Progenitor cell of endocrine pancreas (in vitro differentiated cells): Measurements from ENCODE around the gene FBXL20. TPM values are rescaled to one million over a fixed set of nuclear protein-coding genes. Genes with fewer than 3 reads are reported as not detected.
"Not testable (repeated sequence)": the region's sequence is repeated elsewhere in the genome, so short reads cannot be mapped to it uniquely, and the experiment has no call there.

Experiments
- DNase-seq: peaks from one replicate; pipeline ENCODE4 v3.0.0; 2021; ENCODE audit warnings: low spot score; ENCODE audit not compliant: unreplicated experiment
- H3K27ac Mint-ChIP-seq: 2 replicates; pipeline ENCODE4 v1.8.0; 2021; ENCODE audit warnings: mild to moderate bottlenecking, moderate library complexity, mixed read lengths
- H3K27me3 Mint-ChIP-seq: 2 replicates; pipeline ENCODE4 v1.8.0; 2021; ENCODE audit warnings: mixed read lengths
- H3K36me3 Mint-ChIP-seq: 2 replicates; pipeline ENCODE4 v1.8.0; 2022; ENCODE audit warnings: mixed read lengths; ENCODE audit not compliant: insufficient read depth
- H3K4me1 Mint-ChIP-seq: 2 replicates; pipeline ENCODE4 v1.8.0; 2021; ENCODE audit warnings: low read depth, mixed read lengths
- H3K4me3 Mint-ChIP-seq: 2 replicates; pipeline ENCODE4 v1.8.0; 2021; ENCODE audit warnings: low read depth, mild to moderate bottlenecking, moderate library complexity, mixed read lengths
- H3K9me3 Mint-ChIP-seq: 2 replicates; pipeline ENCODE4 v1.8.0; 2021; ENCODE audit warnings: low read depth, mixed read lengths
- CTCF ChIP-seq: fragments of 200-600 bp; sonication (generic); IDR thresholded peaks from one replicate; pipeline ENCODE4 v1.5.0; 2021; ENCODE audit warnings: antibody characterized with exemption, mild to moderate bottlenecking; ENCODE audit not compliant: unreplicated experiment
- total RNA-seq: library from RNA; stranded (reverse); gene quantifications from 2 replicates; pipeline ENCODE4 v1.2.1, GENCODE V29; 2021

Gene FBXL20
- total RNA-seq, 1 donor from 2014 or later, result 26.8 TPM

GRCh38 chr17:39340731-39341130 lies 60.7 kb downstream of the FBXL20 start:
- no peak overlapping the region for H3K4me3 Mint-ChIP-seq
- DNase-seq, result no peak
- peaks cover 4% of the 10 kb centered on the region for H3K9me3 Mint-ChIP-seq
- H3K4me1 Mint-ChIP-seq, result peaks cover under 1% of the 10 kb centered on the region
- peaks cover 21% of the 10 kb centered on the region for H3K36me3 Mint-ChIP-seq
- no peaks in the 10 kb centered on the region for H3K27me3 Mint-ChIP-seq
- H3K27ac Mint-ChIP-seq, result no peak overlapping the region
- TF ChIP-seq CTCF, result no peak

GRCh38 chr17:39339272-39339671 lies 62.2 kb downstream of the FBXL20 start:
- TF ChIP-seq CTCF, result no peak
- Mint-ChIP-seq H3K4me1 (peaks cover 8% of the 10 kb centered on the region), H3K27ac (no peak overlapping the region), H3K9me3 (peaks cover 6% of the 10 kb centered on the region), H3K27me3 (no peaks in the 10 kb centered on the region), H3K4me3 (no peak overlapping the region), H3K36me3 (peaks cover 31% of the 10 kb centered on the region)
- DNase-seq, result no peak

- H3K27me3 Mint-ChIP-seq, H3K9me3 Mint-ChIP-seq, DNase-seq, H3K27ac Mint-ChIP-seq, H3K4me3 Mint-ChIP-seq, H3K4me1 Mint-ChIP-seq: not testable (repeated sequence)
- H3K36me3 Mint-ChIP-seq, result peaks cover 42% of the 10 kb centered on the region
Measured at GRCh38 chr17:39337649-39338048, 63.8 kb downstream of the FBXL20 start.

- no peaks in the 10 kb centered on the region for H3K27me3 Mint-ChIP-seq
- H3K9me3 Mint-ChIP-seq, result peaks cover 6% of the 10 kb centered on the region
- TF ChIP-seq CTCF, result no peak
- peaks cover 10% of the 10 kb centered on the region for H3K4me1 Mint-ChIP-seq
- no peak for DNase-seq
- H3K27ac Mint-ChIP-seq, result no peak overlapping the region
- H3K4me3 Mint-ChIP-seq, result no peak overlapping the region
- peaks cover 40% of the 10 kb centered on the region for H3K36me3 Mint-ChIP-seq
Measured at GRCh38 chr17:39335704-39336223, 65.7 kb downstream of the FBXL20 start.

- not testable (repeated sequence) for H3K27me3 Mint-ChIP-seq, DNase-seq, H3K4me1 Mint-ChIP-seq, H3K9me3 Mint-ChIP-seq, H3K27ac Mint-ChIP-seq, H3K4me3 Mint-ChIP-seq
- H3K36me3 Mint-ChIP-seq, result peaks cover 36% of the 10 kb centered on the region
Measured at GRCh38 chr17:39334008-39334744, 67.2 kb downstream of the FBXL20 start.

- TF ChIP-seq CTCF, result no peak
- Mint-ChIP-seq H3K9me3 (peaks cover 6% of the 10 kb centered on the region), H3K36me3 (peaks cover 30% of the 10 kb centered on the region), H3K4me1 (peaks cover 10% of the 10 kb centered on the region), H3K27ac (no peak overlapping the region), H3K27me3 (no peaks in the 10 kb centered on the region), H3K4me3 (no peak overlapping the region)
- no peak for DNase-seq
Measured at GRCh38 chr17:39332092-39332491, 69.3 kb downstream of the FBXL20 start.
